HAP-1 (cell line): Measurements from ENCODE around the gene UBE2J2.
A peak's percentile ranks its signal among the peaks of the same experiment; 100 is the strongest.

ENCODE experiments used
- DNase-seq, 2 experiments: peaks; one replicate each; pipeline ENCODE4 v3.0.0-alpha.2; 2016 to 2020; ENCODE audit warnings: low spot score in 2 of 2
- H3K27me3 ChIP-seq: fragments of 250-450 bp; sonication (Bioruptor Pico); 2 replicates; pipeline ENCODE4 v1.5.1; 2020; ENCODE audit warnings: low read depth, mild to moderate bottlenecking, moderate library complexity
- H3K36me3 ChIP-seq: fragments of 250-450 bp; sonication (Bioruptor Pico); replicated peaks from 2 replicates; pipeline ENCODE4 v1.5.1; 2020; ENCODE audit warnings: mild to moderate bottlenecking
- H3K4me1 ChIP-seq: fragments of 250-450 bp; sonication (Bioruptor Pico); 2 replicates; pipeline ENCODE4 v1.5.1; 2020; ENCODE audit warnings: mild to moderate bottlenecking
- H3K4me3 ChIP-seq: fragments of 250-450 bp; sonication (Bioruptor Pico); 2 replicates; pipeline ENCODE4 v1.5.1; 2020; ENCODE audit warnings: mild to moderate bottlenecking, moderate library complexity
- H3K9me3 ChIP-seq: fragments of 250-450 bp; sonication (Bioruptor Pico); 2 replicates; pipeline ENCODE4 v1.5.1; 2020; ENCODE audit warnings: mild to moderate bottlenecking, moderate library complexity
- in situ Hi-C: fragments of 300-500 bp; cut with MboI; formaldehyde crosslinking; loops from 3 replicates; pipeline ENCODE4 v1.14.3; 2020; ENCODE audit warnings: low sequenced_read_pairs, inconsistent platforms, mixed read lengths

UBE2J2 gene

DNA sequence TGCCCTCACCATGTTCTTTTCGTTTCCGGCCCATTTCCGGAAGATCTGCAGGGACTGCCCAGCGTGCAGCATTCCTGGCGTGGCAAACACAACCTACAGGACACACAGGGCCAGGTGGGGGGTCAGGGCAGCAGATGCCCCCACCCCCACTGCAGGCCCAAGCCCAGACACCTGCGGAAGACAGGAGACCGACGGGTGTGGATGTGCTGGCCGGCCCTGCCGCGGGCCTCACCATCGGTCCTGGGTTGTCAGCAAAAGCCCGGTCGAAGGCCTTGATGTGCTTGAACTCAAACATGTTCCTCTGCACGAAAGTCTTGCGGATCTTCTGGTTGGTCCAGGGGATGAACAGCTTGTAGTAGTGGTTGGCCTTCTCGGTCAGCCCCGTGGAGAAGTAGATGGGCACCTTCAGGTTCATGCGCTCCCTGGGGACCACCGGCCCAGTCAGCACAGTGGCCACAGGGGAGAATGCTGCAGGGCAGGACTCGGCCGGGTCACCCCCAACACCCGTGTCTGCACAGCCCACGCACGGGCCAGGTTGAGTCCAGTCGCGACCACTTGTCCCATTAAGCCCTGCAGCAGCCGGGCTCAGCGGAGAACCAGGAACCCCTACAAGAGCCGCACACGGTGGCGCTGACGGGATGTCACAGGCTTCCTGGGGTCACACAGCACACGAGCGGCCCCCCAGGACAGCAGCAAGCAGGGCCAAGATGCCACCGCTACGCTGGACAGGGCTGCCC lies 40.0 kb upstream of the UBE2J2 start:
- Histone ChIP-seq H3K36me3 (peaks cover 74% of the 10 kb centered on the region), H3K9me3 (no peaks in the 10 kb centered on the region), H3K4me1 (peaks cover 6% of the 10 kb centered on the region; the same call in 1 of the 2 replicates), H3K27me3 (no peaks in the 10 kb centered on the region), H3K4me3 (no peak overlapping the region)
- no peak for DNase-seq
- in situ Hi-C loops = no loop called here

- Histone ChIP-seq H3K27me3 (no peaks in the 10 kb centered on the region), H3K9me3 (no peaks in the 10 kb centered on the region), H3K4me3 (no peak overlapping the region), H3K4me1 (peaks cover 6% of the 10 kb centered on the region; the same call in 1 of the 2 replicates), H3K36me3 (peaks cover 68% of the 10 kb centered on the region)
- in situ Hi-C loops = no loop called here
- DNase-seq = no peak
Measured at GRCh38 chr1:1312450-1313314, 39.0 kb upstream of the UBE2J2 start.

- DNase-seq = no peak
- in situ Hi-C loops = no loop called here
- peaks cover 56% of the 10 kb centered on the region for H3K36me3 ChIP-seq
- no peaks in the 10 kb centered on the region for H3K9me3 ChIP-seq
- H3K4me1 ChIP-seq = peaks cover 12% of the 10 kb centered on the region
- no peaks in the 10 kb centered on the region for H3K27me3 ChIP-seq
- H3K4me3 ChIP-seq = no peak overlapping the region
Measured at GRCh38 chr1:1311107-1312104, 37.8 kb upstream of the UBE2J2 start.

DNA sequence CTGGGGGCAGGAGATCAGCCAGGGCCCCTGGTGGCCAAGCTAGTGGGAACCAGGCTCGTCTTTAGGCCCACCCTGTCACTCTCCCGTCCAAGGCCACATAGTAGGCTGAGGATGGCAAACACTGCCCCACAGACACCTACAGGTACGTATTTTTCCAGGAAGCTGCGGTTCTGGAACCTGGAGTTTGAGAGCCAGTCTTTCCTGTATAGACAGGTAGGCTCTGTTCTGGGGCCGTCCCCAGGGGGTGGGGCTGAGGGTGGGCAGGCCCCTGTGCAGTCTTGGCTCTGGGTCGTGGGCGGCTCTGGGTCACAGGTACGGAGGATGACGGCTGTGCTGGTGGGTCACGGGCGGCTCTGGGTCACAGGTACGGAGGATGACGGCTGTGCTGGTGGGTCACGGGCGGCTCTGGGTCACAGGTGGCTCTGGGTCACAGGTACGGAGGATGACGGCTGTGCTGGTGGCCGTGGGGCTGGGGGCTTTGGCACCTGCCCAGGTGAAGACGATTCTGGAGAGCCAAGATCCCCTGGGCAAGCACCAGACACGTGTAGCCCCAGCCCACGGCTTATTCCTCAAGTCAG lies 36.9 kb upstream of the UBE2J2 start:
- no peak for DNase-seq
- Histone ChIP-seq H3K4me3 (no peak overlapping the region), H3K4me1 (peaks cover 21% of the 10 kb centered on the region), H3K9me3 (no peaks in the 10 kb centered on the region), H3K27me3 (no peaks in the 10 kb centered on the region), H3K36me3 (peaks cover 53% of the 10 kb centered on the region)
- in situ Hi-C loops = no loop called here

DNA sequence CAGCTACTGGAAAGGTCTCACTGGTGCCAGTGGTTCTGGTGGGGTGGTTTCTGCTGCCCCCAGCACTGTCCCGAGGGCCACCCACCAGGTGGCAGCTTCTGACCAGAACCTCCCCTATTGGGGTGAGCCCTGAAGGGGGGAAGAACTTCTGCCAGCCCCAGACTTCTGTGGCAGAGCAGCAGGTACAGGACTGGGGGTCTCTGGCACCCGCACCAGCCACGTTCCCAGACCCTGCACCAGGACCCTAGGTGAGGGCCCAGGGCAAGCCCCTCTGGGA lies 36.4 kb upstream of the UBE2J2 start:
- H3K4me1 ChIP-seq = peaks cover 26% of the 10 kb centered on the region
- no peaks in the 10 kb centered on the region for H3K27me3 ChIP-seq
- H3K36me3 ChIP-seq = peaks cover 50% of the 10 kb centered on the region
- DNase-seq = no peak
- peak overlapping the region; percentile 79 for H3K4me3 ChIP-seq
- no peaks in the 10 kb centered on the region for H3K9me3 ChIP-seq
- in situ Hi-C loops = no loop called here

DNA sequence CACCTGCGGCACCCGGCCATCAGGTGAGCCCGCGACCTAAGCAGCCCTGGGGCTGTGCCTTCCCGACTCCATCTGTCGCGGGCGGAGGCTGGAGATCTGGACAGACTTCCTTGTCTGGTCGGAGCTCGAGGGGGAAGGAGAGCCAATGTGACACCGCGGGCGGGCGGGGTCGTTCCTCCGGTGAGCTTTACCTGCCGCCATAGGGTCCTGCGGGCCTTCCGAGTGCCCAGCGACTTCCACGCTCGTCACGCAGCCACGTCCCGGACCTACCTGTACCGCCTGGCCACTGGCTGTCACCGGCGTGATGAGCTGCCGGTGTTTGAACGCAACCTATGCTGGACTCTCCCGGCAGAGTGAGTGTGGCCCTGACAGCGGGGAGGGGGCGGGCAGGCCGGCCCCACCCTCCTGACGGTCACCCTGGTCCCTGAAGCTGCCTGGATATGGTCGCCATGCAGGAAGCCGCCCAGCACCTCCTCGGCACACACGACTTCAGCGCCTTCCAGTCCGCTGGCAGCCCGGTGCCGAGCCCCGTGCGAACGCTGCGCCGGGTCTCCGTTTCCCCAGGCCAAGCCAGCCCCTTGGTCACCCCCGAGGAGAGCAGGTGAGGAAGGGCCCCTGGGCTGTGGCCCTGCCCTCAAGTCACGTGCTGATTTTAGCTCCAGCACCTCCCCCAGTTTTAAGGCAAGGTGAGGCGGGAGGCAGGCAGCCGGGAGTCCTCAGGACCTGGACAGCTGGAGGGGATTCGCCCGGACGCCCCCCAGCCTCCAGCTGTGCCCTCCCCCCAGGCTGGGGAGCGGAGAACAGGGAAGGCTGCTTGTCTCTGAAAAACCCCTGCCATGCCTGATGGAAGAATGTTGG lies 35.8 kb upstream of the UBE2J2 start:
- Histone ChIP-seq H3K9me3 (no peaks in the 10 kb centered on the region), H3K4me1 (peaks cover 32% of the 10 kb centered on the region), H3K27me3 (no peaks in the 10 kb centered on the region), H3K4me3 (peak overlapping the region; percentile 79), H3K36me3 (peaks cover 44% of the 10 kb centered on the region)
- in situ Hi-C loops = loop anchor here (10.0 kb wide), 2 partner anchors 65 to 195 kb away; partner anchors contain the start of genes C1QTNF12 and C1orf159
- peak in 1 of 2 experiments; percentile 21 for DNase-seq

- Histone ChIP-seq H3K36me3 (peaks cover 38% of the 10 kb centered on the region), H3K9me3 (no peaks in the 10 kb centered on the region), H3K4me1 (peaks cover 34% of the 10 kb centered on the region), H3K4me3 (peak overlapping the region; percentile 79), H3K27me3 (no peaks in the 10 kb centered on the region)
- DNase-seq = no peak
- in situ Hi-C loops = loop anchor here (10.0 kb wide), 2 partner anchors 64 to 194 kb away; partner anchors contain the start of genes C1QTNF12 and C1orf159
Measured at GRCh38 chr1:1308756-1309250, 35.1 kb upstream of the UBE2J2 start.

DNA sequence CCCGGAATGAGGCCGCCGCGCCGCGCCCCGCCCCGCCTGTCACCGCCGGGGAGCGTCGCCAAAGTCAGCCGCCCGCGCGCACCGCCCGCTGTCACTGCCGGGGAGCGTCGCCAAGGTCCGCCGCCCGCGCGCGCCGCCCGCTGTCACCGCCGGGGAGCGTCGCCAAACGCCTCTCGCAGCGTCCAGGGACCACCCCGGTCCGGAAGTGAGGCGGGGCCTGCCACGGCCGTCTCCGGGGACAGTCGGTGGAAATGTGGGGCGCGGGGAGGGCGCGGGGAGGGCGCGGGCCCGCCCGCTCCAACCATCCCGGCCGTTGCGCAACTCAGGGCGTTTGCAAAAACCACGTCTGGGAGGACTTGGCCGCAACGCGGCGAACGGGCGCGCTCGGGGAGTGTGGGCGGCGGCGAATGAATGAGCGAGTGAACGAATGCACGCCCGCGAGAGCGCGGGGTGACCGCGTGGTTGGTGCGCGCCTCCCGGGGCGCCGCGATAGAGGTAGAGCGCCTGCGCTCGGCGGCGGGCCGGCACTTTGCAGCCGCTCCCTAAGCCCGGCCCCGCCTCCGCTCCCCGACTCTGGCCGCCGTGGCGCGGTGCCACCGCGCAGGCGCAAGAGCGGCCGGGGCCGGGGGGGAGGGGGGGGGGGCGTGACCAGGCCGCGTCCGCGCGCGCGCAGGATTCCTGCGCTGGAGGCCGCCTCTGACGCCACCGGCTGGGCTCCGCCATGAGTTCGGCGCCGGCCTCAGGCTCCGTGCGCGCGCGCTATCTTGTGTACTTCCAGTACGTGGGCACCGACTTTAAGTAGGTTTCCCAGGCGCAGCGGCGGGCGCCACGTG lies 34.5 kb upstream of the UBE2J2 start, which contains the start of the genes ACAP3 and PUSL1:
Gene ACAP3 (minus strand): TSS at position 8 of the 833 bp plus-strand sequence. CDS start 115 bp downstream, outside the sequence.
Gene PUSL1 (plus strand): TSS at position 675 of the 833 bp plus-strand sequence. CDS start 47 bp downstream, at position 722.
- no peaks in the 10 kb centered on the region for H3K27me3 ChIP-seq
- in situ Hi-C loops = loop anchor here (10.0 kb wide), 2 partner anchors 63 to 193 kb away; partner anchors contain the start of genes C1QTNF12 and C1orf159
- no peaks in the 10 kb centered on the region for H3K9me3 ChIP-seq
- H3K4me1 ChIP-seq = peaks cover 34% of the 10 kb centered on the region
- H3K36me3 ChIP-seq = peaks cover 31% of the 10 kb centered on the region
- peak; percentile 90 to 91 for DNase-seq
- H3K4me3 ChIP-seq = peak within 1 kb of the TSS; percentile 79

DNA sequence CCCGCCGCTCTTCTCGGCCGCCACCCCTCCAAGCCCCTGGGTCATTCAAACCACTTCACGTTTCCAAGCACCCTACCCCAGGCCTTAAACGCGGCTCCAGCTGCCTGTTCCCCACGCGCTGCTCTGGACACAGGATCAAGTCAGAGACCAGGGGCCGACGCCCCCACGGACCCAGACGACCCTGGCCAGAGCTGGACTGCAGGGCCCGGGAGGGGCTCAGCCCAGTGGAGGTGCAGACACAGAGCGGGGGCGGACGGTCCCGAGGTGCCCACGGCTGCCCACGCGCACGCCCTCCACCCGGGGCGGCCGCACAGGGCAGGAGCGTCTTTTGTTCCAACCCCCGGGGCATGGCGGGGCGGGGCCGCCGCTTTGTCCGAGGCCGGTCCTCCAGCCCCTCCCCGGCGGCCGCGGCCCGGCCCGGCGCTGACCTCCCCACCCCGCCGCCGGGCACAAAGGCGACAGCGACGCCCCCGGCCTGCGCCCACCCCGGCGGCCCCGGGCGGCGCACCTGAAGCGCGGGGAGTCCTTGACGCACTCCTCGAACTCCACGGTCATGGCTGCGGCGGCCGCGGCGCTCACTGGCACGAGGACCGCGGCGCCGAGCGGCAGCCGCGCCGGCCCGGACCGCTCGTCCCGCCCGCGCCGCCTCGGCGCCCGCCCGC lies 33.7 kb upstream of the UBE2J2 start:
- Histone ChIP-seq H3K36me3 (peaks cover 23% of the 10 kb centered on the region), H3K9me3 (no peaks in the 10 kb centered on the region), H3K4me1 (peaks cover 34% of the 10 kb centered on the region), H3K4me3 (peak overlapping the region; percentile 69), H3K27me3 (no peaks in the 10 kb centered on the region)
- in situ Hi-C loops = loop anchor here (10.0 kb wide), 2 partner anchors 63 to 193 kb away; partner anchors contain the start of genes C1QTNF12 and C1orf159
- DNase-seq = peak in 1 of 2 experiments; percentile 68

DNA sequence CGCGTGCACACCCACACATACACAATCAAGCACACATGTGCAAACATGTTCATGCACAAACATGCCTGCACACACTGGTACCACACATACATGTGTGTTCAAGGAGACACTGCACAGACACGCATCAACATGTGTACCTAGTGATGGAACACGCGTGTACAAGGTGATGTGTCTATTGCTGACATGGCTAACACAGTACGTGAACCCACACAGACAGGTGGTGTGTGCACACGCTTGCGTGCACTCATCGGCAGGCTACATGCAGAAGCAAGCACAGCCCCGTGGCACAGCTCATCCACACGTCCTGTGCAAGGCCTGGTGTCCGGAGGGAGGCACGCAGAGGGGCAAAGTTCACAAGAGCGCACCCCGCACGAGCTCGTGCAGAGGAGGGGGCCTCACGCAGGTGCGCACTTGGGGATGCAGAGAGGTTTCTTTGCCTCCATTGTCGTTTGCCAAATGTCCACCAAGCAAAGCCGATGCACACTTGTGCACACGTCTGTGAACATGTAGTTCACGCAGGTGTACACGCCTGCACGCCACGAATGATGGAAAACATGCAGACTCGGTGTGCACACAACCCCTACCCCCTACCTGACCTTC lies 33.1 kb upstream of the UBE2J2 start:
- Histone ChIP-seq H3K4me3 (peak overlapping the region; percentile 69), H3K27me3 (no peaks in the 10 kb centered on the region), H3K36me3 (peaks cover 21% of the 10 kb centered on the region), H3K4me1 (peaks cover 34% of the 10 kb centered on the region), H3K9me3 (no peaks in the 10 kb centered on the region)
- in situ Hi-C loops = loop anchor here (10.0 kb wide), 2 partner anchors 62 to 192 kb away; partner anchors contain the start of genes C1QTNF12 and C1orf159
- DNase-seq = no peak
